Measurements from ENCODE around the gene SPSB2. TPM values are rescaled to one million over a fixed set of nuclear protein-coding genes. Genes with fewer than 3 reads are reported as not detected.

SPSB2 gene
- total and polyA plus RNA-seq, 9 of the 15 experiments (the other 6 are each of a cell fraction or from before 2014, with no cell fraction given): 0.10 to 10.6 (median 1.9) TPM

DNA sequence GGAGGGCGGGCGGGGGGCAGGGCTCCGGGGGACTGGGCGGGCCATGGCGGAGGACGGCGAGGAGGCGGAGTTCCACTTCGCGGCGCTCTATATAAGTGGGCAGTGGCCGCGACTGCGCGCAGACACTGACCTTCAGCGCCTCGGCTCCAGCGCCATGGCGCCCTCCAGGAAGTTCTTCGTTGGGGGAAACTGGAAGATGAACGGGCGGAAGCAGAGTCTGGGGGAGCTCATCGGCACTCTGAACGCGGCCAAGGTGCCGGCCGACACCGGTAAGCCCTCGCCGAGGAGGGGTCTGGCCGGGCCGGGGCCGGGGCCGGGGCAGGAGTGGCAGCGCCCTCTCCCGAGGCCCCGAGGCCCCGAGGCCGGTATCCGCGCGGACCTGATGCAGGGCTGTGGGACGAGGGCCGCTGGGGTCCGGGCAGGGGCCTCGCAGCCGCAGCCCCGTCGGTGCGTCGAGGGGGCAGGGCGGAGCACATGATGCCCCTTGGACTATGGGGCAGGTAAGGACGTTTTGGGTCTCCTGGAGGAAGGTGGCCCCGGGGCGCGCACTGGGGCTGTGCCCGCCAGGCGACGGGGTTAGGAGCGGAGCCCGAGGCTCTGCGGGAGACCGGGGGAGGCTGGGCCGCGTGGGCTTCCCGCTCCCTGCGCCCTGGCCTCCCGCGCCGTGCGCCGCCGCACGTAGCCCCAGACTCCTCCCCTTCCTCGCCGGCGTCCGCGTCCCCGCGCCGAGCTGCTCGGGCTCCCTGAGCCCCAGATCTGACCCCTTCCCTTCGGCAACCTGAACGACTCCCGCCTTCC is 5.5 kb downstream of the SPSB2 start, which contains the start of gene TPI1 (continued):
- TF ChIP-seq NR2C2 (CRISPR knock-in tag; IDR thresholded peaks at IDR 0.05) (no peak; the same call in 1 of the 2 replicates), NR2C2 (tag; IDR thresholded peaks at IDR 0.05) (peak; percentile 38; the same call in 1 of the 2 replicates), PHB (CRISPR knock-in tag; IDR thresholded peaks at IDR 0.05) (0 out of 2 replicates have a peak, but pooled peaks have one; percentile 22), PTTG1 (tag; IDR thresholded peaks at IDR 0.05; ENCODE audit: low read depth) (no peak), YY1 (IDR thresholded peaks at IDR 0.05; ENCODE audit: borderline replicate concordance in 1 of 3, control insufficient read depth in 1 of 3, extremely low read depth in 1 of 3, insufficient read depth in 3 of 3, insufficient read length in 1 of 3, insufficient replicate concordance in 2 of 3, low read depth in 1 of 3, low read length in 2 of 3) (peak; percentile 13 to 91 (median 78)), NELFE (IDR thresholded peaks at IDR 0.05; ENCODE audit: insufficient read depth, insufficient read length) (peak; percentile 64), ZNF583 (CRISPR knock-in tag; IDR thresholded peaks at IDR 0.05) (no peak), THAP12 (CRISPR knock-in tag; IDR thresholded peaks at IDR 0.05) (0 out of 2 replicates have a peak, but pooled peaks have one; percentile 48), ERF (CRISPR knock-in tag; IDR thresholded peaks at IDR 0.05) (no peak), ARID1B (IDR thresholded peaks at IDR 0.05) (no peak), IFI16 (CRISPR knock-in tag; IDR thresholded peaks at IDR 0.05) (no peak)
- TF ChIP-seq, protein P1, sequence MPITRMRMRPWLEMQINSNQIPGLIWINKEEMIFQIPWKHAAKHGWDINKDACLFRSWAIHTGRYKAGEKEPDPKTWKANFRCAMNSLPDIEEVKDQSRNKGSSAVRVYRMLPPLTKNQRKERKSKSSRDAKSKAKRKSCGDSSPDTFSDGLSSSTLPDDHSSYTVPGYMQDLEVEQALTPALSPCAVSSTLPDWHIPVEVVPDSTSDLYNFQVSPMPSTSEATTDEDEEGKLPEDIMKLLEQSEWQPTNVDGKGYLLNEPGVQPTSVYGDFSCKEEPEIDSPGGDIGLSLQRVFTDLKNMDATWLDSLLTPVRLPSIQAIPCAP (CRISPR knock-in tag; IDR thresholded peaks at IDR 0.05; ENCODE audit: borderline replicate concordance): no peak
- TF ChIP-seq, protein P2, sequence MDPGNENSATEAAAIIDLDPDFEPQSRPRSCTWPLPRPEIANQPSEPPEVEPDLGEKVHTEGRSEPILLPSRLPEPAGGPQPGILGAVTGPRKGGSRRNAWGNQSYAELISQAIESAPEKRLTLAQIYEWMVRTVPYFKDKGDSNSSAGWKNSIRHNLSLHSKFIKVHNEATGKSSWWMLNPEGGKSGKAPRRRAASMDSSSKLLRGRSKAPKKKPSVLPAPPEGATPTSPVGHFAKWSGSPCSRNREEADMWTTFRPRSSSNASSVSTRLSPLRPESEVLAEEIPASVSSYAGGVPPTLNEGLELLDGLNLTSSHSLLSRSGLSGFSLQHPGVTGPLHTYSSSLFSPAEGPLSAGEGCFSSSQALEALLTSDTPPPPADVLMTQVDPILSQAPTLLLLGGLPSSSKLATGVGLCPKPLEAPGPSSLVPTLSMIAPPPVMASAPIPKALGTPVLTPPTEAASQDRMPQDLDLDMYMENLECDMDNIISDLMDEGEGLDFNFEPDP (CRISPR knock-in tag; IDR thresholded peaks at IDR 0.05): no peak
- TF ChIP-seq, protein P3, sequence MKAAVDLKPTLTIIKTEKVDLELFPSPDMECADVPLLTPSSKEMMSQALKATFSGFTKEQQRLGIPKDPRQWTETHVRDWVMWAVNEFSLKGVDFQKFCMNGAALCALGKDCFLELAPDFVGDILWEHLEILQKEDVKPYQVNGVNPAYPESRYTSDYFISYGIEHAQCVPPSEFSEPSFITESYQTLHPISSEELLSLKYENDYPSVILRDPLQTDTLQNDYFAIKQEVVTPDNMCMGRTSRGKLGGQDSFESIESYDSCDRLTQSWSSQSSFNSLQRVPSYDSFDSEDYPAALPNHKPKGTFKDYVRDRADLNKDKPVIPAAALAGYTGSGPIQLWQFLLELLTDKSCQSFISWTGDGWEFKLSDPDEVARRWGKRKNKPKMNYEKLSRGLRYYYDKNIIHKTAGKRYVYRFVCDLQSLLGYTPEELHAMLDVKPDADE (conservative IDR thresholded peaks at IDR 0.05; ENCODE audit: control insufficient read depth, low read depth, low read length): 0 out of 2 replicates have a peak, but pooled peaks have one; percentile 31

All from K562 (cell line).